Measurements from ENCODE around the gene ANO1.
A peak's percentile ranks its signal among the peaks of the same experiment; 100 is the strongest.

ANO1 gene

DNA sequence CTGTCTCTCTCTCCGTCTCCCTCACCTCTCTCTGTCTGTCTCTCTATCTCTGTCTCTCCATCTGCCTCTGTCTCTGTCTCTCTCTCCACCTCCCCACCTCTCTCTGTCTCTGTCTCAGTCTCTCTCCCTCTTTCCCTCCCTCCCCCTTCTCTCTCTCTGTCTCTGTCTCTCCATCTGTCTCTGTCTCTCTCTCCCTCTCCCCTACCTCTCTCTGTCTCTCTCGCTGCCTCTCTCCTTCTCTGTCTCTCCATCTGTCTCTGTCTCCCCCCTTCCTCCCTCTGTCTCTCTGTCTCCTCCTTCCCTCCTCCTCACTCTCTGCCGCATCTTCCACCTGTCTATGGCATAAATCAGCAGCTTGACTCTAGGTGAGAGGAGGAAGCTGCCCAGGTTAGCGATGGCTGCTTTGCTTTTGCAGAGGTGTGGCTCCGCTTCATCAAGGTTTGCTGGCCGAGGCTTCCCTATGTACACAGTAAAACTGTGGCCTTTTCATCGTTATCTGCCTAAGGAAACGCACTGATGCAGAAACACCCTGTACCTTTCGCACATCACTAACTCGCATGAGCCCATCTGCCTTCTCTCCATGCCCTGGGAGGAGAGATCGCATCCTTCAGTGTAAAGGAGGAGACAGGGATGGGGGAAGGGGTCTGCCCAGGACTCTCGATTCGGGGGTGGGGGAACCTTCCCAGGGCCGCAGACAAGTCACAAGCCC is 44.5 kb downstream of the ANO1 start:
- DNase-seq (ENCODE audit: low read depth) = no peak
- TF ChIP-seq, protein P1, sequence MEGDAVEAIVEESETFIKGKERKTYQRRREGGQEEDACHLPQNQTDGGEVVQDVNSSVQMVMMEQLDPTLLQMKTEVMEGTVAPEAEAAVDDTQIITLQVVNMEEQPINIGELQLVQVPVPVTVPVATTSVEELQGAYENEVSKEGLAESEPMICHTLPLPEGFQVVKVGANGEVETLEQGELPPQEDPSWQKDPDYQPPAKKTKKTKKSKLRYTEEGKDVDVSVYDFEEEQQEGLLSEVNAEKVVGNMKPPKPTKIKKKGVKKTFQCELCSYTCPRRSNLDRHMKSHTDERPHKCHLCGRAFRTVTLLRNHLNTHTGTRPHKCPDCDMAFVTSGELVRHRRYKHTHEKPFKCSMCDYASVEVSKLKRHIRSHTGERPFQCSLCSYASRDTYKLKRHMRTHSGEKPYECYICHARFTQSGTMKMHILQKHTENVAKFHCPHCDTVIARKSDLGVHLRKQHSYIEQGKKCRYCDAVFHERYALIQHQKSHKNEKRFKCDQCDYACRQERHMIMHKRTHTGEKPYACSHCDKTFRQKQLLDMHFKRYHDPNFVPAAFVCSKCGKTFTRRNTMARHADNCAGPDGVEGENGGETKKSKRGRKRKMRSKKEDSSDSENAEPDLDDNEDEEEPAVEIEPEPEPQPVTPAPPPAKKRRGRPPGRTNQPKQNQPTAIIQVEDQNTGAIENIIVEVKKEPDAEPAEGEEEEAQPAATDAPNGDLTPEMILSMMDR (conservative IDR thresholded peaks at IDR 0.05; ENCODE audit: low read length) = no peak

GRCh38 chr11:70123711-70124110 is 45.6 kb downstream of the ANO1 start:
- no peak for DNase-seq (ENCODE audit: low read depth)
- TF ChIP-seq, protein P1 (conservative IDR thresholded peaks at IDR 0.05; ENCODE audit: low read length) = no peak
- H3K4me3 ChIP-seq (ENCODE audit: low read length) = no peak overlapping the region

More for the DNA sequence above, 44.5 kb downstream of the ANO1 start:
- no peak overlapping the region for H3K4me3 ChIP-seq (ENCODE audit: low read length)

DNA sequence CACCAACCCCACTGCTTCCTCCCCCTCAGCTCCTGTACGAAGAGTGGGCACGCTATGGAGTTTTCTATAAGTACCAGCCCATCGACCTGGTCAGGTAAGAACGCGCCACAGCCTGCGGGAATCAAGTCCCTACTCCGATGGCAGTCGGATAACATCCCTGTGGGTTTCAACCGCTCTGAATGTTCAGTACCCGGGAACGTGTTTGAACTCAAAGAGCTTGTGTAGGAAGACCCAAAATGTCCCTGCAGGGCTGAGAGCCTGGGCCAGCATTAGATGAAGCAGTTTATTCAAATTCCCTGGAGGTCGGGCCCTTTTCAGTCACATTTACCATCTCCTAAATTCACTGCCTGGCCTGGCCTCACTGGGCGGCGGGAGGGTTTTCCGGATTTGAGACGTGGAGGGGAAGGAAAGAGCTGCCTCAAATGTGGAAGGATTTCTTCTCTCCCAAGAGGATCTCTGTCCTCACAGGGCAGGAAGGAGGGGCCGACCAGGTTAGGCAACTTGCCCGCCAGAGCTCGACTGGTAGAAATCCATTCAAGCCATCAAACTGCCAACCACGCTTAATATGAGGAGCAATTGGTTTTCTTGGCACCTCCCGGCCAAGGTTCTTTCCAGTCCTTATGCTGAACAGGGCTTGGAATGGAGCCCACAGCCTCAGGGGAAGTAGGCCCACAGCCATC is 46.3 kb downstream of the ANO1 start:
- TF ChIP-seq, protein P1 (conservative IDR thresholded peaks at IDR 0.05; ENCODE audit: low read length) = no peak
- DNase-seq (ENCODE audit: low read depth) = no peak
- H3K4me3 ChIP-seq (ENCODE audit: low read length) = no peak overlapping the region

DNA sequence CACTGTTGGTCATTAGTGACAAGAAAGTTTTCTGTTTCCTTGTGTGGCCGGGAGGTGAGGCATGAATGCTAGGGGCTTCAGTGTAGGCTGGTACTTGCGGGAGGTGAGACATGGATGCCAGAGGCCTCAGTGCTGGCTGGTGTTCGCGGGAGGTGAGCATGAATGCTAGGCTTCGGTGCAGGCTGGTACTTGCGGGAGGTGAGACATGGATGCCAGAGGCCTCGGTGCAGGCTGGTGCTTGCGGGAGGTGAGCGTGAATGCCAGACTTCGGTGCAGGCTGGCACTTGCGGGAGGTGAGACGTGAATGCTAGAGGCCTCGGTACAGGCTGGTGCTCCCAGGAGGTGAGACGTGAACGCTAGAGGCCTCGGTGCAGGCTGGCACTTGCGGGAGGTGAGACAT is 48.4 kb downstream of the ANO1 start:
- TF ChIP-seq, protein P1 (conservative IDR thresholded peaks at IDR 0.05; ENCODE audit: low read length) = no peak
- no peak for DNase-seq (ENCODE audit: low read depth)
- no peak overlapping the region for H3K4me3 ChIP-seq (ENCODE audit: low read length)

DNA sequence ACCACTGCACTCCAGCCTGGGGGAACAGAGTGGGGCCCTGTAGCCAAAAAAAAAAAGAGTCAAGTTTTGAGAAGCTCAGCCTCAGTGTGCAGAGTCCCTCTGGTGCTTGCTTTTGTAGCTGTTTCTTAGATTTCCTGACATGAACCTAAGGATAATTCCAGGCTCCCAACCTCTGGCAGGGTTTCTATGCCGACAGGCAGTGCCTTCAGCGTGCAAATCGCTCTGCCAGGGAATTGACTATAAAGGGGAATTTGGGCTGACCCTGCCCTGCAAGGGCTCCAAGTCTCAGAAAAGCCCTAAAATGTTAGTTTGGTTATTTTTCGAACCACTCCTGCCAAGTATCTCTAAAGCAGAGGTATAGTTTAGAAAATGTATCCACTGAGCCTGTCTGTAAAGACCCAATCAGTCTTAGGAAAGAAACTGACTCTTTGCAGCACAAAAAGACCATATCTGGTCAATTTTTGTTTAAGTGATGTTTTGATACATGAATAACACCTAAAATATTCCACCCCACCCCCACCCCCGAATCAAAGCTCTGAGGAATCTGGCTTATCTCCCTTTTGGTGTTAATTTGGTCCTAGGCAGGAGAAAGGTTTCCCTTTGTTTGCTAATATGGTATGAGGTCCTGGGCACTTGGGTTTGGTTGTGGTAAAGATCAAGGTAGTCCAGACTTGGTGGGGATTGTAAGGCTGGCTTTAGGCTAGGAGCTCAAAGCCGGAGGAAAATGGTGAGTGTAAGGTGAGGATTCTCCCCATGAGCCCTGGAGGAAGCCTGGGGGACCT is 49.7 kb downstream of the ANO1 start:
- no peak for DNase-seq (ENCODE audit: low read depth)
- TF ChIP-seq, protein P1 (conservative IDR thresholded peaks at IDR 0.05; ENCODE audit: low read length) = no peak
- H3K4me3 ChIP-seq (ENCODE audit: low read length) = no peak overlapping the region

- no peak overlapping the region for H3K4me3 ChIP-seq (ENCODE audit: low read length)
- TF ChIP-seq, protein P1 (conservative IDR thresholded peaks at IDR 0.05; ENCODE audit: low read length) = no peak
- DNase-seq (ENCODE audit: low read depth) = peak; percentile 8
Observed at GRCh38 chr11:70128435-70128906, 50.4 kb downstream of the ANO1 start.
